Kidney epithelial cell (primary cell): ENCODE results near the gene RALY. TPM values are rescaled to one million over a fixed set of nuclear protein-coding genes. Genes with fewer than 3 reads are reported as not detected.

Experiments
- DNase-seq: peaks from one replicate; pipeline ENCODE4 v3.0.0-alpha.2; 2010; ENCODE audit warnings: low read depth
- H3K27me3 ChIP-seq: 2 replicates; pipeline ENCODE4 v1.6.0; 2011; ENCODE audit warnings: low read length; ENCODE audit not compliant: control insufficient read depth, insufficient read depth
- H3K36me3 ChIP-seq: 2 replicates; pipeline ENCODE4 v1.5.1; 2011; ENCODE audit warnings: low read length; ENCODE audit not compliant: control insufficient read depth, insufficient read depth
- H3K4me3 ChIP-seq: 2 replicates; pipeline ENCODE4 v1.5.1; 2011; ENCODE audit warnings: low read depth, mild to moderate bottlenecking, control low read depth, low read length
- CTCF ChIP-seq: IDR thresholded peaks from 2 replicates; pipeline ENCODE4 v1.5.1; 2011; ENCODE audit warnings: mild to moderate bottlenecking, moderate library complexity, low read length, control low read depth, inconsistent platforms; ENCODE audit not compliant: insufficient read depth, poor library complexity, severe bottlenecking
- total RNA-seq: library from RNA; depleted of rRNA; stranded (reverse); fragments of >200 nt; gene quantifications from 2 replicates; pipeline ENCODE4 v1.2.3, GENCODE V29; 2015

The RALY gene
- total RNA-seq, 1 donor from 2014 or later: 138 TPM

GRCh38 chr20:33971147-33971975 is 22.4 kb upstream of the RALY start:
- DNase-seq: no peak
- Histone ChIP-seq H3K4me3 (no peak overlapping the region), H3K27me3 (no peaks in the 10 kb centered on the region), H3K36me3 (no peaks in the 10 kb centered on the region)
- no peak for TF ChIP-seq CTCF

- peaks cover 4% of the 10 kb centered on the region for H3K27me3 ChIP-seq
- TF ChIP-seq CTCF: no peak
- DNase-seq: no peak
- H3K4me3 ChIP-seq: no peak overlapping the region
- H3K36me3 ChIP-seq: no peaks in the 10 kb centered on the region
Measured at GRCh38 chr20:33976959-33977358, 16.8 kb upstream of the RALY start.

GRCh38 chr20:33977535-33977934 is 16.2 kb upstream of the RALY start:
- Histone ChIP-seq H3K27me3 (peaks cover 4% of the 10 kb centered on the region), H3K36me3 (no peaks in the 10 kb centered on the region), H3K4me3 (no peak overlapping the region)
- DNase-seq: no peak
- no peak for TF ChIP-seq CTCF

GRCh38 chr20:33979094-33979493 is 14.6 kb upstream of the RALY start:
- peaks cover 4% of the 10 kb centered on the region for H3K27me3 ChIP-seq
- no peak overlapping the region for H3K4me3 ChIP-seq
- no peak for TF ChIP-seq CTCF
- DNase-seq: no peak
- H3K36me3 ChIP-seq: no peaks in the 10 kb centered on the region

- no peak overlapping the region for H3K4me3 ChIP-seq
- H3K27me3 ChIP-seq: peaks cover 4% of the 10 kb centered on the region
- no peak for TF ChIP-seq CTCF
- no peaks in the 10 kb centered on the region for H3K36me3 ChIP-seq
- no peak for DNase-seq
Measured at GRCh38 chr20:33981347-33981746, 12.4 kb upstream of the RALY start.

- no peak for DNase-seq
Measured at GRCh38 chr20:33981964-33982363, 11.7 kb upstream of the RALY start.

More at GRCh38 chr20:33981964-33982363, 11.7 kb upstream of the RALY start:
- TF ChIP-seq CTCF: no peak
- Histone ChIP-seq H3K4me3 (no peak overlapping the region), H3K27me3 (peaks cover 4% of the 10 kb centered on the region), H3K36me3 (no peaks in the 10 kb centered on the region)
